ENCODE results near the gene SPON1.

- TF ChIP-seq TAF1 (IDR thresholded peaks at IDR 0.05; ENCODE audit: borderline replicate concordance, insufficient read depth, low read length) (no peak), POLR2AphosphoS5 (IDR thresholded peaks at IDR 0.05; ENCODE audit: low read depth, low read length) (no peak), SIN3A (IDR thresholded peaks at IDR 0.05; ENCODE audit: borderline replicate concordance, insufficient read depth, low read length) (no peak)
- TF ChIP-seq, protein P1, sequence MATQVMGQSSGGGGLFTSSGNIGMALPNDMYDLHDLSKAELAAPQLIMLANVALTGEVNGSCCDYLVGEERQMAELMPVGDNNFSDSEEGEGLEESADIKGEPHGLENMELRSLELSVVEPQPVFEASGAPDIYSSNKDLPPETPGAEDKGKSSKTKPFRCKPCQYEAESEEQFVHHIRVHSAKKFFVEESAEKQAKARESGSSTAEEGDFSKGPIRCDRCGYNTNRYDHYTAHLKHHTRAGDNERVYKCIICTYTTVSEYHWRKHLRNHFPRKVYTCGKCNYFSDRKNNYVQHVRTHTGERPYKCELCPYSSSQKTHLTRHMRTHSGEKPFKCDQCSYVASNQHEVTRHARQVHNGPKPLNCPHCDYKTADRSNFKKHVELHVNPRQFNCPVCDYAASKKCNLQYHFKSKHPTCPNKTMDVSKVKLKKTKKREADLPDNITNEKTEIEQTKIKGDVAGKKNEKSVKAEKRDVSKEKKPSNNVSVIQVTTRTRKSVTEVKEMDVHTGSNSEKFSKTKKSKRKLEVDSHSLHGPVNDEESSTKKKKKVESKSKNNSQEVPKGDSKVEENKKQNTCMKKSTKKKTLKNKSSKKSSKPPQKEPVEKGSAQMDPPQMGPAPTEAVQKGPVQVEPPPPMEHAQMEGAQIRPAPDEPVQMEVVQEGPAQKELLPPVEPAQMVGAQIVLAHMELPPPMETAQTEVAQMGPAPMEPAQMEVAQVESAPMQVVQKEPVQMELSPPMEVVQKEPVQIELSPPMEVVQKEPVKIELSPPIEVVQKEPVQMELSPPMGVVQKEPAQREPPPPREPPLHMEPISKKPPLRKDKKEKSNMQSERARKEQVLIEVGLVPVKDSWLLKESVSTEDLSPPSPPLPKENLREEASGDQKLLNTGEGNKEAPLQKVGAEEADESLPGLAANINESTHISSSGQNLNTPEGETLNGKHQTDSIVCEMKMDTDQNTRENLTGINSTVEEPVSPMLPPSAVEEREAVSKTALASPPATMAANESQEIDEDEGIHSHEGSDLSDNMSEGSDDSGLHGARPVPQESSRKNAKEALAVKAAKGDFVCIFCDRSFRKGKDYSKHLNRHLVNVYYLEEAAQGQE (IDR thresholded peaks at IDR 0.05; ENCODE audit: insufficient read depth in 1 of 2, low read depth in 2 of 2, low read length in 2 of 2), result no peak
These were observed 282.9 kb downstream of the SPON1 start for GRCh38 chr11:14245444-14245843.

All from PFSK-1 (cell line).